WTC11 (cell line): ENCODE measurements around the gene CSNK1E.

Source experiments
- ATF2 ChIP-seq: sonication (generic); formaldehyde crosslinking; IDR thresholded peaks from 2 replicates; pipeline ENCODE4 v1.8.1; 2022; ENCODE audit warnings: low read depth, missing genetic modification reagents, borderline replicate concordance
- CTCF ChIP-seq: fragments of 200-600 bp; IDR thresholded peaks from 2 replicates; pipeline ENCODE4 v1.8.0; 2022; ENCODE audit warnings: antibody characterized with exemption
- FOXP1 ChIP-seq: sonication (generic); formaldehyde crosslinking; IDR thresholded peaks from 2 replicates; pipeline ENCODE4 v1.8.0; 2022; ENCODE audit warnings: missing genetic modification reagents, mild to moderate bottlenecking, moderate library complexity, borderline replicate concordance
- SP1 ChIP-seq: sonication (generic); formaldehyde crosslinking; conservative IDR thresholded peaks from 2 replicates; pipeline ENCODE4 v1.8.1; 2022; ENCODE audit warnings: missing genetic modification reagents
- TP53 ChIP-seq: sonication (generic); formaldehyde crosslinking; IDR thresholded peaks from 2 replicates; pipeline ENCODE4 v1.8.1; 2023; ENCODE audit warnings: mild to moderate bottlenecking, missing genetic modification reagents
- ZNF138 ChIP-seq: sonication (generic); formaldehyde crosslinking; conservative IDR thresholded peaks from 2 replicates; pipeline ENCODE4 v1.8.1; 2022; ENCODE audit warnings: mild to moderate bottlenecking, moderate library complexity, missing genetic modification reagents

GRCh38 chr22:38276166-38276565 lies 41.1 kb downstream of the CSNK1E start:
- TF ChIP-seq ZNF138 (CRISPR knock-in tag) (no peak), CTCF (no peak), SP1 (CRISPR knock-in tag) (no peak), ATF2 (no peak), TP53 (CRISPR knock-in tag) (no peak), FOXP1 (no peak)
